ENCODE results near the gene FGF14.

The FGF14 gene

GRCh38 chr13:102136735-102137296 lies 265.0 kb downstream of the FGF14 start:
- no peaks in the 10 kb centered on the region for H3K36me3 ChIP-seq (ENCODE audit: control insufficient read depth, insufficient read depth, low read length)

GRCh38 chr13:102132777-102133295 lies 269.0 kb downstream of the FGF14 start:
- H3K4me1 ChIP-seq, result no peaks in the 10 kb centered on the region
- H3K9me3 ChIP-seq (ENCODE audit: control insufficient read depth, low read length), result no peaks in the 10 kb centered on the region
- H3K9ac ChIP-seq, result no peak overlapping the region
- no peak overlapping the region for H3K4me3 ChIP-seq (ENCODE audit: low read depth, low read length)
- TF ChIP-seq CTCF (IDR thresholded peaks at IDR 0.05), result no peak
- no peak overlapping the region for H3K27ac ChIP-seq
- H3K79me2 ChIP-seq, result no peaks in the 10 kb centered on the region
- no peak overlapping the region for H3K4me2 ChIP-seq (ENCODE audit: low read length)
- no peak overlapping the region for H2AFZ ChIP-seq
- no peaks in the 10 kb centered on the region for H3K27me3 ChIP-seq (ENCODE audit: control insufficient read depth, insufficient read depth, low read length)
- H3K36me3 ChIP-seq (ENCODE audit: control insufficient read depth, insufficient read depth, low read length), result no peaks in the 10 kb centered on the region

More at GRCh38 chr13:102136735-102137296, 265.0 kb downstream of the FGF14 start:
- no peak overlapping the region for H3K27ac ChIP-seq
- H3K9me3 ChIP-seq (ENCODE audit: control insufficient read depth, low read length), result no peaks in the 10 kb centered on the region
- H2AFZ ChIP-seq, result no peak overlapping the region
- no peaks in the 10 kb centered on the region for H3K79me2 ChIP-seq
- H3K4me1 ChIP-seq, result no peaks in the 10 kb centered on the region
- no peak for TF ChIP-seq CTCF (IDR thresholded peaks at IDR 0.05)
- H3K9ac ChIP-seq, result no peak overlapping the region
- no peak overlapping the region for H3K4me2 ChIP-seq (ENCODE audit: low read length)
- H3K4me3 ChIP-seq (ENCODE audit: low read depth, low read length), result no peak overlapping the region
- H3K27me3 ChIP-seq (ENCODE audit: control insufficient read depth, insufficient read depth, low read length), result no peaks in the 10 kb centered on the region

- no peaks in the 10 kb centered on the region for H3K36me3 ChIP-seq (ENCODE audit: control insufficient read depth, insufficient read depth, low read length)
- H2AFZ ChIP-seq, result no peak overlapping the region
- H3K4me3 ChIP-seq (ENCODE audit: low read depth, low read length), result no peak overlapping the region
- TF ChIP-seq CTCF (IDR thresholded peaks at IDR 0.05), result no peak
- H3K27me3 ChIP-seq (ENCODE audit: control insufficient read depth, insufficient read depth, low read length), result no peaks in the 10 kb centered on the region
- H3K4me2 ChIP-seq (ENCODE audit: low read length), result no peak overlapping the region
- H3K27ac ChIP-seq, result no peak overlapping the region
- no peak overlapping the region for H3K9ac ChIP-seq
- H3K79me2 ChIP-seq, result no peaks in the 10 kb centered on the region
- H3K4me1 ChIP-seq, result no peaks in the 10 kb centered on the region
- H3K9me3 ChIP-seq (ENCODE audit: control insufficient read depth, low read length), result no peaks in the 10 kb centered on the region
Observed at GRCh38 chr13:102131246-102131645, 270.6 kb downstream of the FGF14 start.

GRCh38 chr13:102128216-102128810 lies 273.5 kb downstream of the FGF14 start:
- H3K9ac ChIP-seq, result no peak overlapping the region
- H3K27ac ChIP-seq, result no peak overlapping the region
- no peaks in the 10 kb centered on the region for H3K79me2 ChIP-seq
- no peak for TF ChIP-seq CTCF (IDR thresholded peaks at IDR 0.05)
- H3K4me2 ChIP-seq (ENCODE audit: low read length), result no peak overlapping the region
- H3K4me3 ChIP-seq (ENCODE audit: low read depth, low read length), result no peak overlapping the region
- no peaks in the 10 kb centered on the region for H3K9me3 ChIP-seq (ENCODE audit: control insufficient read depth, low read length)
- H2AFZ ChIP-seq, result no peak overlapping the region
- H3K4me1 ChIP-seq, result no peaks in the 10 kb centered on the region
- H3K36me3 ChIP-seq (ENCODE audit: control insufficient read depth, insufficient read depth, low read length), result no peaks in the 10 kb centered on the region
- no peaks in the 10 kb centered on the region for H3K27me3 ChIP-seq (ENCODE audit: control insufficient read depth, insufficient read depth, low read length)

GRCh38 chr13:102127153-102127552 lies 274.7 kb downstream of the FGF14 start:
- H3K79me2 ChIP-seq, result no peaks in the 10 kb centered on the region
- H3K27ac ChIP-seq, result no peak overlapping the region
- no peaks in the 10 kb centered on the region for H3K36me3 ChIP-seq (ENCODE audit: control insufficient read depth, insufficient read depth, low read length)
- no peak overlapping the region for H3K4me2 ChIP-seq (ENCODE audit: low read length)
- no peak overlapping the region for H3K4me3 ChIP-seq (ENCODE audit: low read depth, low read length)
- H3K27me3 ChIP-seq (ENCODE audit: control insufficient read depth, insufficient read depth, low read length), result no peaks in the 10 kb centered on the region
- no peaks in the 10 kb centered on the region for H3K9me3 ChIP-seq (ENCODE audit: control insufficient read depth, low read length)
- no peak overlapping the region for H3K9ac ChIP-seq
- no peaks in the 10 kb centered on the region for H3K4me1 ChIP-seq
- no peak overlapping the region for H2AFZ ChIP-seq
- no peak for TF ChIP-seq CTCF (IDR thresholded peaks at IDR 0.05)
